Spleen (tissue), 7 donors: ENCODE results near the gene JAKMIP1.

Experiments
- POLR2A ChIP-seq, 3 donors: fragments of 450-650 bp; IDR thresholded peaks; one replicate each; pipeline ENCODE4 v1.5.1; 2017; ENCODE audit warnings: antibody characterized with exemption in 3 of 3, mild to moderate bottlenecking in 1 of 3
- POLR2AphosphoS5 ChIP-seq, 3 donors: sonication (generic); formaldehyde crosslinking; IDR thresholded peaks; one replicate each; pipeline ENCODE4 v1.5.1; 2017; ENCODE audit warnings: antibody characterized with exemption in 3 of 3
- TF ChIP-seq, protein P1 (sequence below), 11 experiments: fragments of 200-600 bp in 7 of 11; fragments of 450-650 bp in 4 of 11; sonication (generic) in 4 of 11; IDR thresholded peaks in 8 of 11; conservative IDR thresholded peaks in 3 of 11; 1 replicate in 7 of 11; 2 replicates in 4 of 11; pipeline versions ENCODE4 v1.4.0 to v1.8.0; 2016 to 2021; ENCODE audit warnings: antibody characterized with exemption in 11 of 11, inconsistent platforms in 4 of 11, mild to moderate bottlenecking in 1 of 11
- donor health status: DM: no; HTN: no; CAD: no; lungs with moderate emphysema.
- donor health status: DM: no; HTN: no; CAD: no.
- donor health status: DM: no; HTN: no; CAD: no.

DNA sequence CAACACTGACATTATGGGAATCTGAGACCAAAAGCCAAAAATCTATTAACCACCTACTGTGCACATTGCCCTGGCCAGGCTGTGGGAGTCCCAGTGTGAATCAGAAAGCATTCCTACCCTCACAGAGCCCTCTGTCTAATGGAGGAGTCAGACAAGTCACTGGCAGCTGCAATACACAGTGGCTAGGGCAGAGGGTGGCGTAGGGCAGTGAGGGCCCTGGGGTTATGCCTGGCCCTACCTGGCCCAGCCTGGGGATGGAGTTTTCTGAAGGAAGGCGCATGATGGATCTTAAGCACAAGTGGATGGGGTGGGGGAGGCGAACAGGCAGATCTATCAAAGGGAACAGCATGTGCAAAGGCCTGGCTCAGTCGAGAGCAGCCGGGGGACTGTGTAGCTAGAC is 10.8 kb downstream of the JAKMIP1 start:
- TF ChIP-seq, protein P1, sequence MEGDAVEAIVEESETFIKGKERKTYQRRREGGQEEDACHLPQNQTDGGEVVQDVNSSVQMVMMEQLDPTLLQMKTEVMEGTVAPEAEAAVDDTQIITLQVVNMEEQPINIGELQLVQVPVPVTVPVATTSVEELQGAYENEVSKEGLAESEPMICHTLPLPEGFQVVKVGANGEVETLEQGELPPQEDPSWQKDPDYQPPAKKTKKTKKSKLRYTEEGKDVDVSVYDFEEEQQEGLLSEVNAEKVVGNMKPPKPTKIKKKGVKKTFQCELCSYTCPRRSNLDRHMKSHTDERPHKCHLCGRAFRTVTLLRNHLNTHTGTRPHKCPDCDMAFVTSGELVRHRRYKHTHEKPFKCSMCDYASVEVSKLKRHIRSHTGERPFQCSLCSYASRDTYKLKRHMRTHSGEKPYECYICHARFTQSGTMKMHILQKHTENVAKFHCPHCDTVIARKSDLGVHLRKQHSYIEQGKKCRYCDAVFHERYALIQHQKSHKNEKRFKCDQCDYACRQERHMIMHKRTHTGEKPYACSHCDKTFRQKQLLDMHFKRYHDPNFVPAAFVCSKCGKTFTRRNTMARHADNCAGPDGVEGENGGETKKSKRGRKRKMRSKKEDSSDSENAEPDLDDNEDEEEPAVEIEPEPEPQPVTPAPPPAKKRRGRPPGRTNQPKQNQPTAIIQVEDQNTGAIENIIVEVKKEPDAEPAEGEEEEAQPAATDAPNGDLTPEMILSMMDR (IDR thresholded peaks at IDR 0.05 in 8 of 11, conservative IDR thresholded peaks at IDR 0.05 in 3 of 11), result no peak
- TF ChIP-seq POLR2A (IDR thresholded peaks at IDR 0.05), result no peak
- no peak for TF ChIP-seq POLR2AphosphoS5 (IDR thresholded peaks at IDR 0.05)
